Glomerular endothelial cell (primary cell): ENCODE results near the gene CAMTA1. TPM values are rescaled to one million over a fixed set of nuclear protein-coding genes. Genes with fewer than 3 reads are reported as not detected.

ENCODE experiments used
- DNase-seq: peaks from one replicate; pipeline ENCODE4 v3.0.0-alpha.2; 2011; ENCODE audit warnings: low read depth, low spot score; ENCODE audit errors: extremely low read depth
- total RNA-seq: library from RNA; depleted of rRNA; stranded (reverse); fragments of >200 nt; gene quantifications from 2 replicates; pipeline ENCODE4 v1.2.3, GENCODE V29; 2015

CAMTA1 gene
- total RNA-seq, 1 donor from 2014 or later = 111 TPM

GRCh38 chr1:7218210-7218832 is 433.1 kb downstream of the CAMTA1 start:
- DNase-seq = peak; percentile 33

GRCh38 chr1:7219031-7219430 is 433.8 kb downstream of the CAMTA1 start:
- DNase-seq = no peak

DNA sequence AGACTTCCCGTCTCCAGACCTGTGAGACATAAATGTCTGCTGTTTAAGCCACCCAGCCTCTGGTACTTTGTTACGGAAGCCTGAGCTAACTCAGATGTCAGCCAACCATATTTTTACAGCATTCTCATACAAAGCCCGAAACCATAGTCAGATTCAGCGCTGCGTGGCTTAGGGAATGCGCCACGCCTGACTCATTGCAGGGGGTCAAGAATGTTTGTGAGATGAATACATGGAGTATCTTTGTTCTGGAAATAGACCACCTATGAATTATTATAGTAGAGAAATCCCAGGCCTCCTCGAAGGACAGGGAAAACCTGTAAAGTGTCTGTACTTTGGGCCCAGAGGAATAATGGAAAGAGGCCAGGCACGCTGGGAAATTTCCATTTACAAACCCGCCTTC is 434.8 kb downstream of the CAMTA1 start:
- no peak for DNase-seq

- no peak for DNase-seq
Measured at GRCh38 chr1:7220712-7221252, 435.5 kb downstream of the CAMTA1 start.

- no peak for DNase-seq
Measured at GRCh38 chr1:7221826-7222694, 436.8 kb downstream of the CAMTA1 start.

DNA sequence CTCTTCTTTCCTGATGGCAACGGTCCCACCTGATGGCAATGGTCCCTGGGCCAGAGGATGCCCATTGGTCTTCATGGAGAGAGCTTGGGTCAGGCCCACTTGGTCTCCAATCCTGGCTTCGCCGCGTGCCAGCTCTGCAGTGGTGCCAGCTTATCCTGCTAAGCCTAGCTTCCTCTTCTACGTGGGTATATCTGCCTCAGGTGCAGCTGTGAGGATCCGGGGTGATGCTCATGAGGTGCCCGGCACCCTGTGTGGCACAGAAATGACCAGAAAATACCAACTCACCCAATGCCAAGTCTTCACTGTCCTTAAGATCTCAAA is 437.4 kb downstream of the CAMTA1 start:
- DNase-seq = no peak

GRCh38 chr1:7223334-7224080 is 438.3 kb downstream of the CAMTA1 start:
- no peak for DNase-seq

DNA sequence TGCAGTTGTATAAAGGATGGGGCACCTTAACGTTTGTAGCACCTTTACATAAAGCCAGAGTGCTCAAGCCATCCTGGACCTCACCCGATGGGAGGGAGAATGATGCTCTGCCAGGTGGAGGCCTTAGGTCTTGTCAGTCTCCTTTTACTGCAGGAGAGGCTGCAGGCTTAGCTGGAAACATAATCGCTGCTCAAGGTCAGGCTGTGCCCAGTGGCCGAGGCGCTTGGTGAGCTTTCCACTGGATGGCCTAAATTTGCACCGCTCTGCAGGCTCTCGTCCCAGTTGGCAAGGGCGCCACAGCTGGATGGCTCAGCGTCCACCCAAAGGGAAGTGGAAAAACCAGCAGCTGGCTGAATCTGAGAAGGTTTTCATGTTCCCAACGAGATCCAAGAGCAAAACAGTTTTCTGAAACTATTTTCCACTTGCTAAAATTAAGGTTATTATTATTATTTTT is 438.9 kb downstream of the CAMTA1 start:
- DNase-seq = no peak

DNA sequence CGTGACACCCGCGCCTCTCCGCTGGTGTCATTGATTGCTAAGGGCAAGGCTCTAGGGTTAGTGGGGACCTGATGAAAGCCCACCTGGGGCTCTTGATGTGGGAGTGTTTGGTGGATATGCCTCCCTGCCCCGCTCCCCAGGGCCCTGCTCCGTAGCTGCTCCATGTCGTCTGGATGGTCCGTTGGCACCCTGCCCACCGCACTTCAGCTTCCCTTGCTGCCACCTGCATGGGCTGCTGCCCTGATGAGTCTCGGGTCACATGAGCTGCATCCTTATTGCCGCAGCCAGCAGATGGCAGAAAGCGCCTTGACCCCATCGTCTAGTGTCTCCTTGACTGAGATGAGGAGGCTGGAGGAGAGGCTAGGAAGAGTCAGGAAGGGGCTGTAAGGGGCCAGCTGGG is 439.4 kb downstream of the CAMTA1 start:
- no peak for DNase-seq

DNA sequence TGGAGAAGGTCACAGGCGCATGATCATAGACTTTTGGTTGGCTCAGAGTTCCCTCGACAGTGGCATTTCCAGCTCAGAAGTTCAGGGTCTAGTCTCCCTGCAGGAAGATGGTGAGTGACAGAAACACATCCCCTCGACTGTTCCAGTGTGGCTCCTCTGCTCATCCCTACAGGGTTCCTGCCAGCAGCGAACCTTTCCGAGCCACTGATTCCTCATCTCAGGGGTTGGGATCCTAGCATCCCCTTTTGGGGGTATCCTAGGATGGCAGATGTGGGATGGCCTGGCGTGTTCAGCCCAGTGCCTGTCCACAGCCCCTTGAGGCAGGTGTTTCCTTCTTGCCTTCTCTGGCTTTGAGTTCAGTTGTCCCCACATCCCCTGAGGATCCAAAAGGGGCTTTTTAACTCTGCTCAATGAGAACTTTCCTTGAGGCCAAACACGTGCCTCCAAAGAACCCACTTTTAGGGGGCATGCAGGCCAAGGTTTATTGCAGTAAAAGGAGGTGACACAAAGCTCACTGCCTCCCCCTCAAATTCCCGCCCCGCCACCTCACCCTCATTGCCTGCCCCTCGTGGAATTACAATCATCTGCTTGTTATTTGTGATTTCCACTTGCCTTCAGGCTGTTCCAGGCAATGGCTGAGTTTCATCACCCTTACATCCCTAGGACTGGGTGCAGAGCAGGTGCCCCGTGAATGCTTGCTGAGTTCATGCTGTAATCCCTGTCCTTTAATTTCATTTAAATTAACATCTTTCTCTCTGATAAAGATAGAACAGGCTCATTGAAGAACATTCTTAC is 440.7 kb downstream of the CAMTA1 start:
- no peak for DNase-seq

DNA sequence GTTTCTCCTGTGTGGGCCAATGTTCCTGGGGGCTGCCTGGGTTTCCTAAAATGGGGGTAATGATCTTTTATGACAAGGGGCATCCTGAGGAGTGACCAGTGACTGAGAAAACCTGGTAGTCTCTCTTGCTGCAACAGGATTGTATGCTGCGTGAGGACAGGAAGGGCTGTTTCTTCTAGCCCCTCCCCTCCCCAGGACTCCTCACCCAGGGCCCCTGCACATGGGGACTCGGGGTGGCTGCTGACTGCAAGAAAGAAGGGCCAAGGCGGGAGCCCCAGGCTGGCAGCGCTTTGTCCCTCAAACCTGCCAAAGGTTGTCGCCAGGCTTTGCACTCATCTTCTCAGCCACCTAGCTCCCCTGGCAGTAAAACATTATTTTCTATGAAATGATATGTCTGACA is 442.4 kb downstream of the CAMTA1 start:
- DNase-seq = no peak

GRCh38 chr1:7228252-7228961 is 443.2 kb downstream of the CAMTA1 start:
- no peak for DNase-seq

- DNase-seq = no peak
Measured at GRCh38 chr1:7229186-7229585, 443.9 kb downstream of the CAMTA1 start.

- DNase-seq = no peak
Measured at GRCh38 chr1:7229696-7230631, 444.7 kb downstream of the CAMTA1 start.

GRCh38 chr1:7232441-7233236 is 447.4 kb downstream of the CAMTA1 start:
- DNase-seq = no peak

DNA sequence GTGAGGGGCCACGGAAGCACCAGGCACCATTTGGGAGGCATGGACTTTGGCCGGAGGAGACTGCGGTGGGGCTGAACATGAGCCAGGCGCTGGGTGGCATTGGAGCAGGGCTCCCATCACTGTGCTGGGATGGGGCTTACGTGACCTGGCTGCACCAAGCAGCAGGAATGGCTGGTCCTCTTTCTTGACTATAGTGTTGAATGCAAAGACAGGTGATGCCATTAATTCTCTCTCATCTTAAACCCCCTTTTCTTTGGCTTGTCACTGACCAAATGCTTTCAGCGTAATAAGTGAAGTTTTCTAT is 447.9 kb downstream of the CAMTA1 start:
- no peak for DNase-seq

DNA sequence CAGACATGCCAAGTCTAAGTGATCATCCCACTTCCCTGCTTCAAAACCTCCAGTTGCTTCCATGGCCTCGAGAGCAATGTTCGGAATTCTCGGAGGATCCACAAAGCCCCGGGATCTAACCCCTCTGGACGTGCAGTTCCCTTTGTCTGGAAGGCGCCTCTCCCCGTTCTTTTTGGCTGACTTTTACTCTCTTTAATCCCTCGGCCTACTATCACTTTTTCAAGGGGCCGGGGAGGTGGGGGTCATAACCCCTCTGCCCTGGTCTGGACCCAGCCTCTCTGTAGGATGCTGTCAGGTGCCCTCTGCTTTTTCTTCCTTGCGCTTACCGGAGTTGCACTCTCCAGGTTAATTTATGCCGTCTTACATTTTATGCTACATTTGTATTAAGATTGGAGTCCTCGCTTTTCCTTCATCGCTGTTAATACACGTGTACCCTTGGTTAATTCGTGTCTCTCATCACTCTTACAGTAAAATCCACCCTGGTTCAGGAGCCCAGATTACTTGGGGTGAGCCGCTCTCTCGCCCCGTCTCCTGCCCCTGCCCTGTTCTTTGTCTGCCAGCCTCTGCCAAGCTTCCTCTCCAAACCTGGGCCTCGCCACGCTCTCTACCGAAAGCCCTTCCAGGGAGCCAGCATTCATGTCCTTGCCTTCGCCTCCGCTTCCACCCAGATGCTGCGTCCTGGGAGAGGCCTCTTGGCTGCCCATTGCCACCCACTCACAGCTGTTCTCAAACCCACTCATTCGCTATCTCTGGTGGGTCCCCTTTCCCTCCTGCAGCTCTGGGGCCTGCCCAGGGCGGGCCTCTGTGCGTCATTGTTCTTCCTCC is 448.6 kb downstream of the CAMTA1 start:
- no peak for DNase-seq

DNA sequence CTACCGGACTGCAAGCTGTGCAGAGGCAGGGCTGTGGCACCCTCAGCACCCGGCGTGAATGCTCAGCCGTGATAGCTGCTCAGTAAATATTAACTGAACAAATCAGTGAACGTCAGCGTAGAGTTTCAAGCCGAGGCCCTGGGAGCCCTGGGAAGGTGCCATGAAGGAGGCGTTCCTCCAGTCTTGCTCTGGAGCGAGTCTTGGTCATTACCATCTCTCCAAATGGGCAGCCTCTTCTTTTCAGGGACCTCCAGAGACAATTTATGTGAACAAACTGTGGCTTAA is 449.2 kb downstream of the CAMTA1 start:
- no peak for DNase-seq
